H9 (cell line): Measurements from ENCODE around the gene NDUFB10. TPM values are rescaled to one million over a fixed set of nuclear protein-coding genes. Genes with fewer than 3 reads are reported as not detected.

Experiments used
- DNase-seq: peaks from one replicate; pipeline ENCODE4 v3.0.0-alpha.2; 2017
- H2AFZ ChIP-seq: one replicate; pipeline ENCODE4 v1.6.1; 2013; ENCODE audit warnings: mild to moderate bottlenecking, low read length, control low read depth, moderate library complexity
- H2AK5ac ChIP-seq: 2 replicates; pipeline ENCODE4 v1.6.1; 2013; ENCODE audit warnings: low read length, control low read depth, mixed read lengths; ENCODE audit not compliant: insufficient read length
- H2BK120ac ChIP-seq: one replicate; pipeline ENCODE4 v1.6.1; 2013; ENCODE audit warnings: low read depth, mild to moderate bottlenecking, low read length, control low read depth, inconsistent platforms; ENCODE audit not compliant: poor library complexity, severe bottlenecking
- H2BK12ac ChIP-seq: 2 replicates; pipeline ENCODE4 v1.6.1; 2013; ENCODE audit warnings: low read length, control low read depth, mixed read lengths, low read depth; ENCODE audit not compliant: insufficient read length
- H2BK15ac ChIP-seq: 2 replicates; pipeline ENCODE4 v1.6.1; 2013; ENCODE audit warnings: low read depth, low read length, control low read depth
- H2BK20ac ChIP-seq: one replicate; pipeline ENCODE4 v1.6.1; 2013; ENCODE audit warnings: low read depth, mild to moderate bottlenecking, low read length, control low read depth, inconsistent platforms; ENCODE audit not compliant: poor library complexity, severe bottlenecking
- H2BK5ac ChIP-seq: 2 replicates; pipeline ENCODE4 v1.6.1; 2013; ENCODE audit warnings: low read length, control low read depth, mixed read lengths; ENCODE audit not compliant: insufficient read length
- H3K14ac ChIP-seq: 2 replicates; pipeline ENCODE4 v1.6.1; 2013; ENCODE audit warnings: low read length, control low read depth; ENCODE audit not compliant: insufficient read depth
- H3K18ac ChIP-seq: 2 replicates; pipeline ENCODE4 v1.6.1; 2013; ENCODE audit warnings: low read depth, mild to moderate bottlenecking, mixed read lengths, low read length, control low read depth; ENCODE audit not compliant: insufficient read length
- H3K23ac ChIP-seq: 2 replicates; pipeline ENCODE4 v1.6.1; 2013; ENCODE audit warnings: low read length, control low read depth, mixed read lengths, low read depth; ENCODE audit not compliant: insufficient read length
- H3K23me2 ChIP-seq: 2 replicates; pipeline ENCODE4 v1.6.1; 2013; ENCODE audit warnings: low read depth, mild to moderate bottlenecking, mixed read lengths, low read length, control low read depth; ENCODE audit not compliant: insufficient read length, poor library complexity, severe bottlenecking
- H3K27ac ChIP-seq: 2 replicates; pipeline ENCODE4 v1.5.1; 2013; ENCODE audit warnings: low read length, control low read depth, mixed read lengths, low read depth; ENCODE audit not compliant: insufficient read length
- H3K27me3 ChIP-seq: 2 replicates; pipeline ENCODE4 v1.6.1; 2013; ENCODE audit warnings: low read length, control low read depth, inconsistent platforms; ENCODE audit not compliant: insufficient read depth
- H3K4ac ChIP-seq: 2 replicates; pipeline ENCODE4 v1.6.1; 2013; ENCODE audit warnings: low read depth, mild to moderate bottlenecking, control low read depth, inconsistent platforms, low read length, moderate library complexity
- H3K4me1 ChIP-seq: 2 replicates; pipeline ENCODE4 v1.6.1; 2013; ENCODE audit warnings: low read length, control low read depth, inconsistent platforms; ENCODE audit not compliant: insufficient read depth
- H3K4me2 ChIP-seq: 2 replicates; pipeline ENCODE4 v1.6.1; 2013; ENCODE audit warnings: low read length, control low read depth, mixed read lengths; ENCODE audit not compliant: insufficient read length, insufficient read depth
- H3K56ac ChIP-seq: 2 replicates; pipeline ENCODE4 v1.6.1; 2013; ENCODE audit warnings: low read depth, mild to moderate bottlenecking, mixed read lengths, low read length, control low read depth; ENCODE audit not compliant: insufficient read length
- H3K79me1 ChIP-seq: 2 replicates; pipeline ENCODE4 v1.6.1; 2013; ENCODE audit warnings: low read depth, mild to moderate bottlenecking, moderate library complexity, low read length, control low read depth, inconsistent platforms; ENCODE audit not compliant: insufficient read depth, poor library complexity, severe bottlenecking
- H3K79me2 ChIP-seq: 2 replicates; pipeline ENCODE4 v1.6.1; 2013; ENCODE audit warnings: low read length, control low read depth, inconsistent platforms; ENCODE audit not compliant: insufficient read depth
- H3K9ac ChIP-seq: 2 replicates; pipeline ENCODE4 v1.6.1; 2013; ENCODE audit warnings: low read length, control low read depth, mixed read lengths; ENCODE audit not compliant: insufficient read length; ENCODE audit errors: extremely low read depth
- H3K9me3 ChIP-seq: one replicate; pipeline ENCODE4 v1.6.1; 2013; ENCODE audit warnings: low read depth, low read length, inconsistent platforms; ENCODE audit not compliant: control insufficient read depth
- H3T11ph ChIP-seq: one replicate; pipeline ENCODE4 v1.6.1; 2013; ENCODE audit warnings: mild to moderate bottlenecking, low read length, control low read depth, inconsistent platforms
- H4K20me1 ChIP-seq: one replicate; pipeline ENCODE4 v1.6.1; 2013; ENCODE audit not compliant: control insufficient read depth, insufficient read length, insufficient read depth
- H4K5ac ChIP-seq: 2 replicates; pipeline ENCODE4 v1.6.1; 2013; ENCODE audit warnings: low read depth, mild to moderate bottlenecking, mixed read lengths, low read length, control low read depth; ENCODE audit not compliant: insufficient read length
- H4K8ac ChIP-seq: replicated peaks from 2 replicates; pipeline ENCODE4 v1.6.1; 2013; ENCODE audit warnings: low read length, control low read depth, mixed read lengths, low read depth; ENCODE audit not compliant: insufficient read length
- H4K91ac ChIP-seq: 2 replicates; pipeline ENCODE4 v1.6.1; 2013; ENCODE audit warnings: low read depth, mild to moderate bottlenecking, moderate library complexity, mixed read lengths, low read length, control low read depth; ENCODE audit not compliant: insufficient read length
- H3K27ac Mint-ChIP-seq, 3 experiments: 2 replicates in 2 of 3; 3 replicates in 1 of 3; pipeline ENCODE4 v1.8.0; 2020 to 2021; ENCODE audit warnings: mixed read lengths in 3 of 3, mild to moderate bottlenecking in 1 of 3, moderate library complexity in 1 of 3
- H3K27me3 Mint-ChIP-seq: 2 replicates; pipeline ENCODE4 v1.8.0; 2021; ENCODE audit warnings: low read depth, mild to moderate bottlenecking, moderate library complexity, mixed read lengths
- H3K36me3 Mint-ChIP-seq, 3 experiments: 2 replicates in 2 of 3; 3 replicates in 1 of 3; pipeline ENCODE4 v1.8.0; 2020 to 2021; ENCODE audit warnings: low read depth in 3 of 3, mixed read lengths in 3 of 3; ENCODE audit not compliant: insufficient read depth in 1 of 3
- H3K4me1 Mint-ChIP-seq, 2 experiments: 2 replicates each; pipeline ENCODE4 v1.8.0; 2020; ENCODE audit warnings: mixed read lengths in 2 of 2
- H3K4me3 Mint-ChIP-seq, 2 experiments: 2 replicates in 1 of 2; 3 replicates in 1 of 2; pipeline ENCODE4 v1.8.0; 2020 to 2021; ENCODE audit warnings: mild to moderate bottlenecking in 2 of 2, mixed read lengths in 2 of 2, moderate library complexity in 1 of 2
- H3K9me3 Mint-ChIP-seq, 2 experiments: 2 replicates in 1 of 2; 3 replicates in 1 of 2; pipeline ENCODE4 v1.8.0; 2020; ENCODE audit warnings: mild to moderate bottlenecking in 2 of 2, mixed read lengths in 2 of 2, moderate library complexity in 1 of 2
- CTCF ChIP-seq: fragments of 200-600 bp; sonication (generic); conservative IDR thresholded peaks from 3 replicates; pipeline ENCODE4 v1.8.0; 2021; ENCODE audit warnings: antibody characterized with exemption, mild to moderate bottlenecking
- WGBS: extraction: QIAGEN DNeasy Blood & Tissue Kit; methylation state at CpG from one replicate; pipeline ENCODE4 v1.1.7; 2013; ENCODE audit warnings: missing lambda C conversion rate, low lambda C conversion rate, mixed read lengths; ENCODE audit not compliant: insufficient read length; ENCODE audit errors: extremely low coverage; 5-methylcytosine and 5-hydroxymethylcytosine counted together
- total RNA-seq: library from RNA; stranded (reverse); gene quantifications from 2 replicates; pipeline ENCODE4 v1.2.1, GENCODE V29; 2021

Gene NDUFB10
- total RNA-seq, 1 experiment from 2014 or later = 191 TPM

- Histone ChIP-seq H2BK15ac (no peak overlapping the region), H2BK20ac (no peak overlapping the region), H3K79me1 (no peaks in the 10 kb centered on the region), H3T11ph (no peak overlapping the region), H3K4me2 (no peak overlapping the region), H4K20me1 (no peaks in the 10 kb centered on the region), H3K23me2 (peaks cover 5% of the 10 kb centered on the region), H3K79me2 (no peaks in the 10 kb centered on the region), H3K9ac (no peak overlapping the region), H3K23ac (no peak overlapping the region), H3K4me1 (peaks cover 2% of the 10 kb centered on the region; the same call in 1 of the 2 replicates), H4K5ac (no peak overlapping the region), H3K9me3 (no peaks in the 10 kb centered on the region), H3K27me3 (no peaks in the 10 kb centered on the region), H3K4ac (no peak overlapping the region), H2AFZ (no peak overlapping the region), H3K27ac (no peak overlapping the region), H3K14ac (no peak overlapping the region), H4K8ac (no peak overlapping the region), H4K91ac (no peak overlapping the region), H2BK12ac (no peak overlapping the region), H3K18ac (no peak overlapping the region), H3K56ac (no peak overlapping the region), H2BK5ac (no peak overlapping the region), H2BK120ac (no peak overlapping the region), H2AK5ac (no peak overlapping the region)
- no peak overlapping the region for H3K4me3 Mint-ChIP-seq
- DNase-seq = no peak
- WGBS = no CpG with 5 or more reads among the region's 9 CpGs
- TF ChIP-seq CTCF = no peak
- peak overlapping the region in 1 of 3 experiments; percentile 40; a peak in 2 of 7 replicates for H3K27ac Mint-ChIP-seq
- peaks cover 1% of the 10 kb centered on the region; the same call in 1 of the 2 replicates for H3K27me3 Mint-ChIP-seq
- no peaks in the 10 kb centered on the region; a peak in 1 of 7 replicates for H3K36me3 Mint-ChIP-seq
- peaks cover 0 to 3% of the 10 kb centered on the region in 2 experiments; a peak in 1 of 5 replicates for H3K9me3 Mint-ChIP-seq
- peaks cover 10 to 15% of the 10 kb centered on the region in 2 experiments for H3K4me1 Mint-ChIP-seq
These were observed 12.0 kb upstream of the NDUFB10 start for GRCh38 chr16:1947369-1947670.
